ENCODE results near the gene ATXN7L1.

Gene ATXN7L1, protein sequence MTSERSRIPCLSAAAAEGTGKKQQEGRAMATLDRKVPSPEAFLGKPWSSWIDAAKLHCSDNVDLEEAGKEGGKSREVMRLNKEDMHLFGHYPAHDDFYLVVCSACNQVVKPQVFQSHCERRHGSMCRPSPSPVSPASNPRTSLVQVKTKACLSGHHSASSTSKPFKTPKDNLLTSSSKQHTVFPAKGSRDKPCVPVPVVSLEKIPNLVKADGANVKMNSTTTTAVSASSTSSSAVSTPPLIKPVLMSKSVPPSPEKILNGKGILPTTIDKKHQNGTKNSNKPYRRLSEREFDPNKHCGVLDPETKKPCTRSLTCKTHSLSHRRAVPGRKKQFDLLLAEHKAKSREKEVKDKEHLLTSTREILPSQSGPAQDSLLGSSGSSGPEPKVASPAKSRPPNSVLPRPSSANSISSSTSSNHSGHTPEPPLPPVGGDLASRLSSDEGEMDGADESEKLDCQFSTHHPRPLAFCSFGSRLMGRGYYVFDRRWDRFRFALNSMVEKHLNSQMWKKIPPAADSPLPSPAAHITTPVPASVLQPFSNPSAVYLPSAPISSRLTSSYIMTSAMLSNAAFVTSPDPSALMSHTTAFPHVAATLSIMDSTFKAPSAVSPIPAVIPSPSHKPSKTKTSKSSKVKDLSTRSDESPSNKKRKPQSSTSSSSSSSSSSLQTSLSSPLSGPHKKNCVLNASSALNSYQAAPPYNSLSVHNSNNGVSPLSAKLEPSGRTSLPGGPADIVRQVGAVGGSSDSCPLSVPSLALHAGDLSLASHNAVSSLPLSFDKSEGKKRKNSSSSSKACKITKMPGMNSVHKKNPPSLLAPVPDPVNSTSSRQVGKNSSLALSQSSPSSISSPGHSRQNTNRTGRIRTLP

DNA sequence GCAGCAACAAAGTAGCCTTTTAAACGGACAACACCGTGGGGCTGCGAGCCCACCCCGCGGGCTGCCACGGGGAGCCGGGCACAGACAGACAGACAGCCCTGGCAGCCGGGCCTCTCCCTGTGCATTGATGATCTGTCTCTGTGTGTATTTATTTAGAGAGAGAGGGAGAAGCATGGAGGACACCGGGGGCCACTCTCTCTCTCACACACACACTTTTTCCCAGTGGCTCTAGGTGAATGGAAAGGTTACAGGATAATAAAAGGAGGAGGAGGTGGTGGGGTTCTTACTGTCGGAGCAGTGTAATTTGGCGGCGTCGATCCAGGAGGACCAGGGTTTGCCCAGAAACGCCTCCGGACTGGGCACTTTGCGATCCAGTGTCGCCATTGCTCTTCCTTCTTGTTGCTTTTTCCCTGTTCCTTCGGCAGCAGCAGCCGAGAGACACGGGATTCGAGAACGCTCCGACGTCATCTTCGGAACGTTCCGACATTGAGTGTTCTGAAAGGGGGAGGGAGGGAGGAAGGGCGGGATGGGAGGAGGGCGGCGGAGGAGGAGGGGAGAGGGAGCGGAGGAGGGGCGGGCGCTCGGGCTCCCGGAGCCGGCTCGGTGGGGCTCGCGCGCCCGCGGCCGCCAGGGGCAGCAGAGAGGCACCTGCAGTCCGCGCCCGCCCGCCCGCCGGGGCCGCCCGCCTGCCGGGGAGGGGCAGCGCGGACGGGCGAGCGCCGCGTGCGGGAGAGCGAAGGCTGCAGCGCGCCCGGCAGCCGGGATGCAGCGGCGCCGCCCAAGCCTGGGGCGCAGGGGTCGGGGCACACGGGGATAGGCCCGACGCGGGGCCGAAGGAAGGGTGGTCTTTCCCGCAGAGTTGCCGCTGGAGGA is at the start of gene ATXN7L1:
Gene ATXN7L1, minus strand, starts transcription at position 509 of the 873 bp plus-strand sequence. Its CDS starts 41 bp downstream, at position 468.
- peak within 1 kb of the TSS; percentile 55 for H3K4me3 ChIP-seq (ENCODE audit: low read length)
- TF ChIP-seq ZNF274 (IDR thresholded peaks at IDR 0.05; ENCODE audit: low read depth, low read length), result no peak

- H3K4me3 ChIP-seq (ENCODE audit: low read length), result no peak overlapping the region
- no peak for TF ChIP-seq ZNF274 (IDR thresholded peaks at IDR 0.05; ENCODE audit: low read depth, low read length)
Measured at GRCh38 chr7:105926131-105926530, 49.7 kb upstream of the ATXN7L1 start.

- no peak overlapping the region for H3K4me3 ChIP-seq (ENCODE audit: low read length)
- no peak for TF ChIP-seq ZNF274 (IDR thresholded peaks at IDR 0.05; ENCODE audit: low read depth, low read length)
Measured at GRCh38 chr7:105924945-105925344, 48.5 kb upstream of the ATXN7L1 start.

DNA sequence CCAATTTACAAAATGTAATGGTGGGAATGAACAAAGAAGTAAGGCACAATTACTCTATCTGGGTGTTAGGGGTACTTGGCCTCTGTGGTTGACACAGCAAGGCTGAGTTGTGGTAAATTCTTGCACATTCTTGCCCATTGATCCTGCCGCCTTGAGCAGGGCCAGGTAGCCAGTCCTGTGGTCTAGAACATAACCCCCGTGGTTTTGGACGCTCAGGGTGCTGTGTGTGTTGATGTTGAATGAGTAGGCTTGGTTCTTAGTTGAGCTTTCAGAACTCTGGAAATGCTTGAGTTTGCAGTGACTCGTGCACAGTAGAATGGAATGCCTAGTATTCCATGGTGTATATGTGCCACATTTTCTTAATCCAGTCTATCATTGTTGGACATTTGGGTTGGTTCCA is 44.4 kb upstream of the ATXN7L1 start:
- TF ChIP-seq ZNF274 (IDR thresholded peaks at IDR 0.05; ENCODE audit: low read depth, low read length), result no peak
- no peak overlapping the region for H3K4me3 ChIP-seq (ENCODE audit: low read length)

DNA sequence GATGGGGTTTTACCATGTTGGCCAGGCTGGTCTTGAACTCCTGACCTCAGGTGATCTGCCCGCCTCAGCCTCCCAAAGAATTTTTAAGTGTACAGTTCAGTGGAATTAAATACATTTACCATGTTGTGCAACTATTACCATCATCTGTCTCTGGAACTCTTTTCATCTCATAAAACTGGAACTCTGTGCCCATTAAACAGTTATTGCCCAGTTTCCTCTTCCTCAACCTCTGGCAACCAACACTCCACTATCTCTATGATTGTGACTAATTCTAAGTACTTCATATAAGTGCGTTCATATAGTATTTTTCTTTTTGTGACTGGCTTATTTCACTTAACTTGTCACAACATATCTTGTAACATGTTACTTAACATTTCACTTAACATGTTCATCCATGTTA is 41.3 kb upstream of the ATXN7L1 start:
- no peak overlapping the region for H3K4me3 ChIP-seq (ENCODE audit: low read length)
- TF ChIP-seq ZNF274 (IDR thresholded peaks at IDR 0.05; ENCODE audit: low read depth, low read length), result no peak

GRCh38 chr7:105916603-105917002 is 40.2 kb upstream of the ATXN7L1 start:
- H3K4me3 ChIP-seq (ENCODE audit: low read length), result no peak overlapping the region
- TF ChIP-seq ZNF274 (IDR thresholded peaks at IDR 0.05; ENCODE audit: low read depth, low read length), result no peak

DNA sequence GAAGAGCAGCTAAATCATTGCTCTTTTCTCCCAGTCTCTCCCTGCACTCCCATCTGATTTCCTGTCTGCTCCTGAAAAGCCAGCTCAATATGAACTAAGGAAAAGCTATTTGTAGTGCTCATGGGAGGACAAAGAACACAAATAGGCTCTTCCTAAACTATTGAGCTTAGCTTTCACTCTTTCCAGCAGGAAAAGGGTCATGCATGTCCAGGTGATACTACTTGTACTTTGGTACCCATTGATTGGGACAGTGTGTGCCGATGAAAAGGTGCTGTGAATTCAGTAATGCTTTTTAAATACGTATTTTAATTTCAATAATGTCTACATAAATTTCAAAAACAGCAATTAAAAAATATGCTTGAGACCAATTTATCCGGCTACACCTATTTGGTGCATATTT is 37.5 kb upstream of the ATXN7L1 start:
- H3K4me3 ChIP-seq (ENCODE audit: low read length), result no peak overlapping the region
- TF ChIP-seq ZNF274 (IDR thresholded peaks at IDR 0.05; ENCODE audit: low read depth, low read length), result no peak

- TF ChIP-seq ZNF274 (IDR thresholded peaks at IDR 0.05; ENCODE audit: low read depth, low read length), result no peak
- H3K4me3 ChIP-seq (ENCODE audit: low read length), result no peak overlapping the region
Measured at GRCh38 chr7:105911961-105912575, 35.7 kb upstream of the ATXN7L1 start.

GRCh38 chr7:105910172-105910571 is 33.8 kb upstream of the ATXN7L1 start:
- TF ChIP-seq ZNF274 (IDR thresholded peaks at IDR 0.05; ENCODE audit: low read depth, low read length), result no peak
- no peak overlapping the region for H3K4me3 ChIP-seq (ENCODE audit: low read length)

DNA sequence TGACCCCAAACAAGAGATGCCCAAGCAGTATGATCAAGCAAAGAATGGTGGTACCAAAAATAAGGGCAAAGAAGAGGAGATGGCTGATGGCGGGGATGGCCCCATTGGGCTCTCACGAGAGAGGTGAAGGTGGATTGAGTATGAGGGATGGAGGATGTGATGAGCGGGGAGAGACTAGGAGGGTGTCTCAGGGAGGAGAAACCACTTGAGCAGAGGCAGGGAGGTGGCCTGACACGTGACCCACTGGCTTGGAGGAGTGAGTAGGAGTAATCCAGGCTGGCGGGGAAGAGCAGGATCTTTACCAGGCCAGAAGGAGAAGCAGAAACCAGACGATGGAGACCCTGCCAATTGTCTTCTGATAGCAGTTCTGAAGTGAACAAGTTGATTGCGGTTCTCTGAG is 33.3 kb upstream of the ATXN7L1 start:
- H3K4me3 ChIP-seq (ENCODE audit: low read length), result no peak overlapping the region
- no peak for TF ChIP-seq ZNF274 (IDR thresholded peaks at IDR 0.05; ENCODE audit: low read depth, low read length)

GRCh38 chr7:105907129-105907846 is 30.9 kb upstream of the ATXN7L1 start:
- H3K4me3 ChIP-seq (ENCODE audit: low read length), result no peak overlapping the region
- TF ChIP-seq ZNF274 (IDR thresholded peaks at IDR 0.05; ENCODE audit: low read depth, low read length), result no peak

DNA sequence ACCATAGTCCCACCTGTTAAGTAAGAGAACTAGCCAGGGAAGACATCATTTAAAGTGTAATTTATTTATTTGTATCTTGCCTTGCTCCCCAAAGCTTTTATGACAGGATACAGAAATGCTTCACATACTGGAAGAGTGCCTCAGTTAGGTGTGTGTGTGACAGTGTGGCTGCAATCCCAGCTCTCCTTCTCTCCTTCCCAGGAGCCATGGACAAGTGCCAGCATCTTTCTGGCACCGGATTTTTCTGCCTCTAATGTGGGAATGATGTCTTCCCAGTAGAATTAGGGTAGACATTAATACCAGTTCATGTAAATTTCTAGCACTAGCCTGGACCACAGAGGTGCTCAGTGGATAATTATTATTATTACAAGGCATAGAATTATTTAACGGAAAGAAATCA is 30.3 kb upstream of the ATXN7L1 start:
- no peak for TF ChIP-seq ZNF274 (IDR thresholded peaks at IDR 0.05; ENCODE audit: low read depth, low read length)
- H3K4me3 ChIP-seq (ENCODE audit: low read length), result no peak overlapping the region

Data from GM08714 (cell line).